HG03103 (cell line): ENCODE measurements around the gene GRIN2D.
"Not testable (repeated sequence)": the region's sequence is repeated elsewhere in the genome, so short reads cannot be mapped to it uniquely, and the experiment has no call there.

Source experiments
- ATAC-seq: cut with Tn5 transposase; IDR thresholded peaks from one replicate; pipeline ENCODE4 v1.9.1; 2021; ENCODE audit warnings: low read depth; ENCODE audit not compliant: unreplicated experiment

Gene GRIN2D

GRCh38 chr19:48370955-48371354, 22.5 kb upstream of the GRIN2D start:
- ATAC-seq: no peak

GRCh38 chr19:48371367-48371766, 22.1 kb upstream of the GRIN2D start:
- no peak for ATAC-seq

DNA sequence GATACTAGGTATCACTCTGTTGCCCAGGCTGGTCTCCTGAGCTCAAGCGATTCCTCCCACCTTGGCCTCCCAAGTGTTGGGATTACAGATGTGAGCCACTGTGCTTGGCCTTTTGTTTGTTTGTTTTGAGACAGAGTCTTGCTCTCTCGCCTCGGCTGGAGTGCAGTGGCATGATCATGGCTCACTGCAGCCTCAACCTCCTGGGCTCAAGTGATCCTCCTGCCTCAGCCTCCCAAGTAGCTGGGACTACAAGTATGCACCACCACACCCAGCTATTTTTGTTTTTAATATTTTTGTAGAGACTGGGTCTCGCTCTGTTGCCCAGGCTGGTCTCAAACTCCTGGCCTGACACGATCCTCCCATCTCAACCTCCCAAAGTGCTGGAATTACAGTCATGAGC, 21.7 kb upstream of the GRIN2D start:
- ATAC-seq: not testable (repeated sequence)

DNA sequence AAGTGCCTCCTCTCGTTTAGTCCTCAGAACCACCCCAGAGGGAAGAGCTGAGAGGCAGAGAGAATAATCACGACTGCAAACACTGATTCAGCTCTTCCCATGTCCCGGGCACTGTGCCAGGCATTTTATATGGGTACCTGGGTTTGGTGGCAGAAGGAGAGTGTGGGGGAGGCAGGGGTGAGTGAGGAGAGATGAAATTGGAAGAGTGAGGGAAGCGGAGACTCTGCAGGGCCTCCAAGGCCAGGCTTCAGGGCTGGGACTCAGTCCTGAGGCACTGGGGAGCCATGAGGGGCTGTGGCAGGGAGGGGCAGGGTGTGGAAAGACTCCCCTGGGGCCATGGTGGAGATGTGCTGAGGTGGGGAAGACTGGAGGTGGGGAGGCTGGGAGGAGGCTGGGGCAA, 20.6 kb upstream of the GRIN2D start:
- ATAC-seq: no peak

GRCh38 chr19:48373567-48373966, 19.9 kb upstream of the GRIN2D start:
- ATAC-seq: no peak

DNA sequence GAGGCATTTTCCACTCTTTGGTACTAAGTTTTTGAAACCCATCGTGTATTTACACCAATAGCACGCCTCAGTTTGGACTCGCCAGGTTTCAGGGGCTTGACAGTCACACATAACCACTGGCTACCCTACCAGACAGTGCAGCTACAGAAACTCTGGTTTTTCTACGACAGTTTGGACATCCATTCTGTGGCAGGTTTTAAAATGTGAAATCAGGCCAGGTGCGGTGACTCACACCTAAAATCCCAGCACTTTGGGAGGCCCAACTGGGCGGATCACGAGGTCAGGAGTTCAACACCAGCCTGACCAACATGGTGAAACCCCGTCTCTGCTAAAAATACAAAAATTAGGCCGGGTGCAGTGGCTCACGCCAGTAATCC, 15.3 kb upstream of the GRIN2D start:
- no peak for ATAC-seq

DNA sequence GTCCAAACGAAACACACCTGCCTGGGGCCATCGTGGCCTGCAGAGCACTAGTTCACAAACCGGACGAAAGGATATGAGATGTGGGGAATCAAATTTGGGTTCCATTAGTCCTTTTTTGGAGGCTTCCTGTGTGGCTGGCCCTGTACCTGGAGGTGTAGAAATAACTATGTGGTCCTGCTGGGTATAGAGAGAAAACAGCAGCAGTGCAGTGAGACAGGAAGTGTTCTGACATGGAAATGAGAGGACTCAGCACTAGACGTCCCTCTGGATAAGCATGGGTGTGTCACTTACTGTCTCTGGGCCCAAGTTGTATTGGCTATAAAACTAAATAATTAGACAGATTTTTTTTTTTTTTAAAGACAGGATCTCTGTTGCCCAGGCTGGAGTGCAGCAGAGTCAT, 14.4 kb upstream of the GRIN2D start:
- no peak for ATAC-seq

GRCh38 chr19:48381178-48381950, 12.1 kb upstream of the GRIN2D start:
- ATAC-seq: no peak

- ATAC-seq: no peak
Observed at GRCh38 chr19:48382286-48382685, 11.2 kb upstream of the GRIN2D start.

DNA sequence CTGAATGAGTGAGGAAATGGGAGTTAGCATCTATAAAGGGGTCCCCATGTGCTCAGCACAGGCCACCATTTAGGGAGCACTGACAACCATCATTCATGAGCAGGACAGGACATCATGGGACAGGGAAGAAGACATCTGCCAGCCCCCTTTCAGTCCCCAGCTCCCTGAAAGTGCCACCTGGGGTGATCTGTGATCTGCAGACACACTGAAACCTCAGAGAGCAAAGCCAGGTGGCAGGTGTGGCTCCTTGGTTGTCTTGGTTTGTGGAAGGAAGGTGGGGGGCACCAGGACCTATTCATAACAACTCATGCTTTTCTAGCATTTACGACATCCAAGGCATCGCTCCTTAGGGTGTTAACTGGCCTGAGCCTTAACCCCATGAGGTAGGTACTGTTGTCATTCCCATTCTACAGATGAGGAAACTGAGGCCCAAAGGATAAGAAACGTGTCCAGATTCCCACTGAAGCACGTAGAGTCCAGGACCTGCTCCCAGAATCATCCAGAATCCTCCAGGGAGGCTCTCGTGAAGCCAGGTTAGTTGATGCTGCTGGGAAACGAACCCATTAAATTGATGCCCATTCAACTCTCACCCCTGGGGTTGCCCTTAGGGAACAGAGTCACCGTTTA, 7.9 kb upstream of the GRIN2D start:
- no peak for ATAC-seq

- no peak for ATAC-seq
Observed at GRCh38 chr19:48386981-48387380, 6.5 kb upstream of the GRIN2D start.

- ATAC-seq: no peak
Observed at GRCh38 chr19:48390188-48391099, 3.0 kb upstream of the GRIN2D start.

DNA sequence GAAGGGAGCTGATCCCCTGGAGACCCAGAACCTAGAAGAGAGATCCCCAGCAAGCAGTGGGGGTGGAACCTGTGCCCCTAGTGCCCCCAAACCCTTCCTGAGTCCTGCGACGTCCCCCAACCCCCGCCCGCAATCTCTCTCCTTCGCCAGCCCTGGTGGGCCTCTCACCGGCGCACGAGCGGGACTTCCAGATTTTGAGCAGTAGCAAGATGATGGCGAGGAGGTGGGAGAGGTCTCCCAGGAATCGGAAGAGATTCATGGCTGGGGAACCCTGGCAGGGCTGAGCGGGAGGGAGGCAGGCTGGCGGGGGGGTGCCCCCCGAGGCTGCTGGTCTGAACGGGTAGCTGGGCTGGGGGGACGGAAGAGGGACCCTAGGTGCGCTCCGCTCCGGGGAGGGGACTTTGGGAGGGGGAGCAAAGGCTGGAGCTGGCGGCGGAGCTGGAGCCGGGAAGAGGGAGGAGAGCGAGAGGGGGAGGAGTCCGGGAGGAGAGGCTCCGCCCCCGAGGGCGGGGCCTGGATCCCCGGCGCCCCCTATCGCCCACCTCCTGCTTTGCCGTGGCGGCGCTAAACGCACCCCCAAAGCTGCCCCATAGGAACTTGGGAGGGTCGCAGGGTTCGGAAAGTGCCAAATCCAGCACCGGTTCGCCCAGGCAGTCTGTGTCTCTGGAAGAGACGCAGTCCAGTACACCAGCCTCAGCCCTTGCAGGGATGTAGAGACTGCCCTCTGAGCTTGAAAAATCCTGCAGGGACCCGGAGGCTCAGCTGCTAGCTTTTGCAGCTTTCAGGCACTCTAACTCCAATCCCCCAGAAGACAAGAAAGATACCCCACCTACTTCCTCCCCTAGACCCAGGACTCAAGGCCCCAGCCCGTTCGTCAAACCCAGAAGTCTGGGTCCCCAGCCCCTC, 2.1 kb upstream of the GRIN2D start, which contains the start of gene KDELR1:
TSS of gene KDELR1 (minus strand) at position 452 of the 906 bp plus-strand sequence. CDS start at position 259, 193 bp downstream.
- ATAC-seq: peak; percentile 75

- ATAC-seq: not testable (repeated sequence)
Observed at GRCh38 chr19:48392006-48392344, 1.5 kb upstream of the GRIN2D start.

- no peak for ATAC-seq
Observed at GRCh38 chr19:48392860-48393558, 459 bp upstream of the GRIN2D start.

DNA sequence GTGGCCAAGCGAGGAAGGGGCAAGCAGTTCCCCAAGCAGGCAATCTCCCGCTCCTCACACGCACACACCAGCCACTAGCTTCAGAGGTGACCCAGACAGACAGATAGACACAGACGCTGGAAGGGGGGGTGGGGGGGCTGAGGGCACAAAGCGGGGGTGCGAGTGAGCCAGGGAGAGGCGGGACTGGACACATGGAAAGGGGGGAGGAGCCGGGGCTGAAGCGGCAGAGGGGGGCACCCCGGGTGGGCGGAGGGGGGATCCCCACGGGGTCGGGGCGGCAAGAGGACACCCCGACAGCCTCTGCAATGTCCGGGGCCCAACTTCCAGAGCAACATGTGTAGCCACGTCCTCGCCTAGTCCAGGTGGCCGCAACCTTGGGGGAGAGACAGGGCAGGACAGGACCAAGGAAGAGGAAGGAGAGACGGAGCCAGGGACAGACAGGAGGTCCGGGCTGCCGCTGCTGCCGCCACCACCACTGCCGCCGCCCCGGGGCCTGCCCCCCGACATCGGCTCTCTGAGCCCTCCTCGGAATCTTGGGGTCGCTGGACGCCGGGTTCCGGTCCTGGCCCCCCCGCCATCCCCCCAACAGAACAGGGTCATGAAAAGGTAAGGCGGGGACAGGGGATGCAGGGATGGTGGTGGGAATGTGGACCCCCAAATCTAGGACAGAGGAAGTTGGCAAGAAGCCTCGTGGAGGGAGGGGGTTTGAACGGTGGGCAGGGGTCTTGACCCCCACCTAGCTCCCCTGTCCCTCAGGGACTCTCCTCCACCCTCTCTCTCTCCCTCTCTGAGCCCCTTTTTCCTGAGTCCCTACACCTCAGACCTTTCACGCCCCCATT, 1.1 kb downstream of the GRIN2D start:
- no peak for ATAC-seq

- no peak for ATAC-seq
Observed at GRCh38 chr19:48395170-48395455, 1.6 kb downstream of the GRIN2D start.

- no peak for ATAC-seq
Observed at GRCh38 chr19:48395499-48395898, 2.0 kb downstream of the GRIN2D start.
